ENCODE results near the gene ABI3BP.

DNA sequence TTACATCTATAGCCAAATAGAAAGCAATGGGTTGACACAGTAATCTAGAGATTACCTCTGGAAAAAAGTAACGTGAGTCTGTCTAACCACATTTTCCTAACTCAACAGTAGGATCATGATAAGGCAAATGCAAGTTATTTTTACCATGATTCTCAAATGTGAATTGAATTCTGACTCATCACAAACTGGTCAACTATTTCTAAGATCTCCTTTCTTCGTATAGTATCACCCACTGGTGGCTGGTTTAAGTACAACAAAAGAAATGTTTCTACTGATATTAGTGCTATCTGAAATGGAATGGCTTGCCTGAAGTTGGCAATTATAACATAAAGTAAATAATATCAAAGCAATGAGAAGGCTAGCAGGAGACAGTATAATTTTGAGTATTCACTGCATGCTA lies 102.2 kb downstream of the ABI3BP start:
- TF ChIP-seq, protein P1, sequence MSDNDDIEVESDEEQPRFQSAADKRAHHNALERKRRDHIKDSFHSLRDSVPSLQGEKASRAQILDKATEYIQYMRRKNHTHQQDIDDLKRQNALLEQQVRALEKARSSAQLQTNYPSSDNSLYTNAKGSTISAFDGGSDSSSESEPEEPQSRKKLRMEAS (IDR thresholded peaks at IDR 0.05) = no peak
- TF ChIP-seq, protein P2, sequence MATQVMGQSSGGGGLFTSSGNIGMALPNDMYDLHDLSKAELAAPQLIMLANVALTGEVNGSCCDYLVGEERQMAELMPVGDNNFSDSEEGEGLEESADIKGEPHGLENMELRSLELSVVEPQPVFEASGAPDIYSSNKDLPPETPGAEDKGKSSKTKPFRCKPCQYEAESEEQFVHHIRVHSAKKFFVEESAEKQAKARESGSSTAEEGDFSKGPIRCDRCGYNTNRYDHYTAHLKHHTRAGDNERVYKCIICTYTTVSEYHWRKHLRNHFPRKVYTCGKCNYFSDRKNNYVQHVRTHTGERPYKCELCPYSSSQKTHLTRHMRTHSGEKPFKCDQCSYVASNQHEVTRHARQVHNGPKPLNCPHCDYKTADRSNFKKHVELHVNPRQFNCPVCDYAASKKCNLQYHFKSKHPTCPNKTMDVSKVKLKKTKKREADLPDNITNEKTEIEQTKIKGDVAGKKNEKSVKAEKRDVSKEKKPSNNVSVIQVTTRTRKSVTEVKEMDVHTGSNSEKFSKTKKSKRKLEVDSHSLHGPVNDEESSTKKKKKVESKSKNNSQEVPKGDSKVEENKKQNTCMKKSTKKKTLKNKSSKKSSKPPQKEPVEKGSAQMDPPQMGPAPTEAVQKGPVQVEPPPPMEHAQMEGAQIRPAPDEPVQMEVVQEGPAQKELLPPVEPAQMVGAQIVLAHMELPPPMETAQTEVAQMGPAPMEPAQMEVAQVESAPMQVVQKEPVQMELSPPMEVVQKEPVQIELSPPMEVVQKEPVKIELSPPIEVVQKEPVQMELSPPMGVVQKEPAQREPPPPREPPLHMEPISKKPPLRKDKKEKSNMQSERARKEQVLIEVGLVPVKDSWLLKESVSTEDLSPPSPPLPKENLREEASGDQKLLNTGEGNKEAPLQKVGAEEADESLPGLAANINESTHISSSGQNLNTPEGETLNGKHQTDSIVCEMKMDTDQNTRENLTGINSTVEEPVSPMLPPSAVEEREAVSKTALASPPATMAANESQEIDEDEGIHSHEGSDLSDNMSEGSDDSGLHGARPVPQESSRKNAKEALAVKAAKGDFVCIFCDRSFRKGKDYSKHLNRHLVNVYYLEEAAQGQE (IDR thresholded peaks at IDR 0.05; ENCODE audit: low read depth) = no peak
- TF ChIP-seq TAF1 (IDR thresholded peaks at IDR 0.05; ENCODE audit: low read depth) (no peak), NFIC (IDR thresholded peaks at IDR 0.05) (no peak)

All from Ishikawa (cell line).